Activated CD4-positive, CD25-positive, alpha-beta regulatory T cell treated with anti-CD3 and anti-CD28 coated beads, Interleukin-2, amount 50 U/mL, for 16 hours (primary cell): ENCODE results near the gene MAP3K7.
A peak's percentile ranks its signal among the peaks of the same experiment; 100 is the strongest.

Source experiments
- DNase-seq: peaks from one replicate; pipeline ENCODE4 v3.0.0-alpha.2; 2020; ENCODE audit warnings: low read depth, low spot score

Gene MAP3K7

GRCh38 chr6:90484385-90484784 is 102.5 kb downstream of the MAP3K7 start:
- DNase-seq: no peak

GRCh38 chr6:90483956-90484355 is 102.9 kb downstream of the MAP3K7 start:
- no peak for DNase-seq

- no peak for DNase-seq
These were observed 103.6 kb downstream of the MAP3K7 start for GRCh38 chr6:90483116-90483839.

GRCh38 chr6:90480666-90481065 is 106.2 kb downstream of the MAP3K7 start:
- no peak for DNase-seq

GRCh38 chr6:90479603-90479926 is 107.3 kb downstream of the MAP3K7 start:
- no peak for DNase-seq

- peak; percentile 65 for DNase-seq
These were observed 107.9 kb downstream of the MAP3K7 start for GRCh38 chr6:90478789-90479602.

- no peak for DNase-seq
These were observed 108.6 kb downstream of the MAP3K7 start for GRCh38 chr6:90478278-90478677.

- no peak for DNase-seq
These were observed 109.5 kb downstream of the MAP3K7 start for GRCh38 chr6:90477366-90477765.

- no peak for DNase-seq
These were observed 114.2 kb downstream of the MAP3K7 start for GRCh38 chr6:90472716-90473115.

- no peak for DNase-seq
These were observed 115.6 kb downstream of the MAP3K7 start for GRCh38 chr6:90471263-90471662.

GRCh38 chr6:90469906-90470305 is 117.0 kb downstream of the MAP3K7 start:
- no peak for DNase-seq

- DNase-seq: no peak
These were observed 118.0 kb downstream of the MAP3K7 start for GRCh38 chr6:90468859-90469258.

- DNase-seq: no peak
These were observed 118.8 kb downstream of the MAP3K7 start for GRCh38 chr6:90468080-90468479.

GRCh38 chr6:90467546-90467945 is 119.3 kb downstream of the MAP3K7 start:
- no peak for DNase-seq

GRCh38 chr6:90466154-90466940 is 120.5 kb downstream of the MAP3K7 start:
- DNase-seq: no peak

- DNase-seq: no peak
These were observed 121.2 kb downstream of the MAP3K7 start for GRCh38 chr6:90465686-90466085.

GRCh38 chr6:90464507-90464906 is 122.4 kb downstream of the MAP3K7 start:
- DNase-seq: no peak

GRCh38 chr6:90463874-90464273 is 123.0 kb downstream of the MAP3K7 start:
- DNase-seq: no peak
